ENCODE results near the gene NAPA. TPM values are rescaled to one million over a fixed set of nuclear protein-coding genes. Genes with fewer than 3 reads are reported as not detected.

NAPA gene
- total and polyA plus RNA-seq, 7 donors, result 84.9 to 167 (median 97.4) TPM

DNA sequence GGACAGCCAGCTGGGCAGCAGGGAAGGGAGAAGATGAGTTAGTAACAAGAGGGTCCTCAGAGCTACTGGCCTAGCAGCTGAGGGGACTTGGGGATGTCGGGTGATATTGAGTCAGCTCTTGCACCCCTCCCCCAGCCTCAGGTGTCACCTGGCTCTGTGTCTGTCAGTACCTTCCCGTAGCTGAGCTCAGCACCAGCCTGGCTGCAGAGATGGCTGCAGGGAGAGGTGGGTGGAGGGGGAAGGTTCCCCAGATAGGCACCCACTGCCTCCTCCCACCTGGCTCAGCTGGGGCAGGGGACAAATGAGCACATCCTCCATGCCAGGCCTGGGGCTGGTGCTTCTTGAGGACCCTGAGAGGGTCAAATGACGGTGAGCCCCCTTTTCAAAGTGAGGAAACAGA lies 24.0 kb downstream of the NAPA start:
- no peak overlapping the region for H3K4me3 ChIP-seq
- no peaks in the 10 kb centered on the region for H3K4me1 ChIP-seq
- H3K27me3 ChIP-seq, result no peaks in the 10 kb centered on the region
- H3K27ac ChIP-seq, result no peak overlapping the region
- intact Hi-C loops (cut with DNase I), result no loop called here
- TF ChIP-seq EP300 (IDR thresholded peaks at IDR 0.05) (no peak), CTCF (IDR thresholded peaks at IDR 0.05) (no peak), POLR2A (IDR thresholded peaks at IDR 0.05) (no peak), POLR2AphosphoS5 (IDR thresholded peaks at IDR 0.05) (no peak)
- no peaks in the 10 kb centered on the region for H3K9me3 ChIP-seq
- peak; percentile 62 for DNase-seq
- peaks cover 0 to 88% (median 35%) of the 10 kb centered on the region in 4 donors for H3K36me3 ChIP-seq
- 66 to 67% methylated on average over 3 of the region's 3 CpGs for WGBS, 2 donors

DNA sequence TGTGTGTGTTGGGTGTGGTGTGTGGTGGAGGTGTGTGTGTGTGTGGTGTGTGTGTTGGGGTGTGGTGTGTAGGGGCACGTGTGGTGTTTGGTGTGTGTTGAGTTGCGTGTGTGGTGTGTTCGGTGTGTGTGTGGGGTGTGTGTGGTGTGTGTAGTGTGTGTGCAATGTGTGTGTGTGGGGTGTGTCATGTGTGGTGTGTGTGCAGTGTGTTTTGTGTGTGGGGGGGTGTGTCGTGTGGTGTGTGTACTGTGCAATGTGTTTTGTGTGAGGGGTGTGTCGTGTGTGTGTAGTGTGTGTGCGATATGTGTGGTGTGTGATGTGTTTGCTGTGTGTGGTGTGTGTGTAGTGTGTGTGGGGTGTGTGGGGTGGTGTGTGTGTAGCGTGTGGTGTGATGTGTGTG lies 24.8 kb downstream of the NAPA start:
- no peak overlapping the region for H3K4me3 ChIP-seq
- no peak for DNase-seq
- H3K27ac ChIP-seq, result no peak overlapping the region
- 85 to 89% methylated on average over 7 of the region's 7 CpGs for WGBS, 2 donors
- H3K4me1 ChIP-seq, result peaks cover 0 to 3% (median 1%) of the 10 kb centered on the region in 4 donors
- no peak for TF ChIP-seq POLR2A (IDR thresholded peaks at IDR 0.05)
- TF ChIP-seq POLR2AphosphoS5 (IDR thresholded peaks at IDR 0.05), result no peak
- TF ChIP-seq CTCF (IDR thresholded peaks at IDR 0.05), result no peak
- no peak for TF ChIP-seq EP300 (IDR thresholded peaks at IDR 0.05)
- H3K36me3 ChIP-seq, result peaks cover 0 to 87% (median 33%) of the 10 kb centered on the region in 4 donors
- no peaks in the 10 kb centered on the region for H3K27me3 ChIP-seq
- H3K9me3 ChIP-seq, result no peaks in the 10 kb centered on the region
- intact Hi-C loops (cut with DNase I), result no loop called here

DNA sequence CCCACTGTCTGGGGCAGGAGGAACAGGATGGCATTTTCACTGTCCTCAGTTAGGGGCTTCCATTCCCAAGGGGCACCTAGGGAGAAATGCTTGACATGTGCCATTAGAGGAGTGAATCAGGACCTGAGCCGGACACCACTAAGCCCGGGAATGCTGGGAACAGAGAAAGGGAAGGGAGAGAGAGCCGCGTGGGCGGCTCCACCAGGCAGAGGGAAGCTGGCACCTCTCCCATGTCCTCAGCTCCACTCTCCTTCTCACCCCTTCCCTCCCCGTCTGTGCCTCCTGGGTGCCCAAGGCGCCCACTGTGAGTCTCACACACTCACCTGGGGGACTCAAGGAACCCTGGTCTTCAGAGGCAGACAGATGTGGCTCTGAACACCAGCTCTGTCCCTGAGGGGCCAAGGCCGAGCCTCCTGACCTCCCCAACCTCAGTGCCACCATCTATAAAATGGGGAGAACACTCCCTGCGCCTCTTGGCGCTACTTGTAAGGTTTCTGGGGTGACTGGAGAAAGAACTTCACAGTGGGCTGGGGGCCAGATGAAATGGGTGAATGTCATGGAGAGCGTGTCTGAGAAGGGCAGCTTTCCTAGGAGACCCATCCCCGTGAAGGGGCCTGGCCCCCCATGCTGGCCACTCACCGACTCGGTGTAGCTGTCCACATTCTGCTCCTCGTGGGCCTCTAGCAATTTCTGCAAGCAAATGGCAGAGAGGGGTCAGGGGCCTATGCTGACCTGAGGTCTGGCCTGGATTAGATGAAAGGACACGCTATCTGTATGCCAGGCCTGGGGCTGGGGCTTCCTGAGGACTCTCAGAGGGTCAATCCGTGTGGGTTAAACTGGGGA lies 25.6 kb downstream of the NAPA start:
- no peak overlapping the region for H3K27ac ChIP-seq
- H3K4me1 ChIP-seq, result peaks cover 0 to 10% (median 8%) of the 10 kb centered on the region in 4 donors
- H3K4me3 ChIP-seq, result no peak overlapping the region
- WGBS, 2 donors, result 86 to 91% methylated on average over 17 of the region's 17 CpGs
- intact Hi-C loops (cut with DNase I), result no loop called here
- H3K9me3 ChIP-seq, result no peaks in the 10 kb centered on the region
- H3K27me3 ChIP-seq, result no peaks in the 10 kb centered on the region
- peaks cover 0 to 82% (median 33%) of the 10 kb centered on the region in 4 donors for H3K36me3 ChIP-seq
- DNase-seq, result no peak
- no peak for TF ChIP-seq POLR2A (IDR thresholded peaks at IDR 0.05)
- no peak for TF ChIP-seq EP300 (IDR thresholded peaks at IDR 0.05)
- TF ChIP-seq CTCF (IDR thresholded peaks at IDR 0.05), result no peak
- TF ChIP-seq POLR2AphosphoS5 (IDR thresholded peaks at IDR 0.05), result no peak

DNA sequence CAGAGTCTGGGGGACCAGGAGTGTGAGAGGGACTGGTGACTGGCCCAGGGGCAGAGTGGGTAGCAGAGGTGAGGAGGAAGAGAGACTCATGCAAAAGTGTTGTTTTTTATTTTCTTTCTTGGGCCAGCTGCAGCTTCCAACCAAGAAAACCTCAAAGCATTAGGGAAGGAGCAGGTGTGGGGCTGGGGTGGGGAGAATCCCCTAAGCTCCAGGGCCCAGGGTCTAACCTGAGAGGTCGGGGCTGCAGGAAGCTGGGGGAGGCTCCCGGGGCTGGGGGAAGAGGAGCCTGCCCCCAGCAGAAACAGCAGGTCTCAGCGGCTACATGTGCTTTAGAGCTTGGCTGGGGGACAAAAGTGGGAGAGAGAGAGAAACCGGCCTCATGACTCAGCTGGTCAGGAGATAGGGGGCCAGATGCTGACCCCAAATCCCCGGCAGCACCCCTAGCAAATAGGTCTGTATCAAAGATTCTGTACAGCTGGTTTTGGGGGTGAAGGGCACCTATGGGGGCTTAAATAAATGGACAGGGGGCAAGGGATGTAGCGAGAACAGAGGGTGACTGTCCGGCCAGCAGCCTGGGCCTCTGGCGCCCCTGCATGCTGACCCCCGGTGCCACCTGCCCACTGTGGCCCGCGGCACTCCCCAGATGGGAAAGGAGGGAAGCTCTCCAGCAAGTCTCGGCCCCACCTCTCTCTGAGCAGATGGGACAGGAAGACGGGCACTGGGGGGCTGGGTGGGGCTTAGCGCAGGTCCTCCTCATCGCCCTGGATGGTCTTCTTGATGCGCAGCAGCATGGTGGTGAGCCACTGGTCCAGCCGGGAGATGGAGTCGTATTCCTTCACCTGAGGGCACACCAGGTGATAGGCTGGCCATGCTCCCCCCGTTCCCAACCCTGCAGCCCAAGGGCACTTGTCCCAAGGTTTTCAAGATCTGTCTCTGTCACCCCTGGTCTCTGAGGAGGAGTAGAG lies 27.0 kb downstream of the NAPA start:
- WGBS, 2 donors, result 73 to 87% methylated on average over 19 of the region's 19 CpGs
- H3K36me3 ChIP-seq, result peaks cover 0 to 67% (median 24%) of the 10 kb centered on the region in 4 donors
- DNase-seq, result peak; percentile 61
- H3K27me3 ChIP-seq, result no peaks in the 10 kb centered on the region
- no peak for TF ChIP-seq CTCF (IDR thresholded peaks at IDR 0.05)
- no peak for TF ChIP-seq EP300 (IDR thresholded peaks at IDR 0.05)
- TF ChIP-seq POLR2A (IDR thresholded peaks at IDR 0.05), result no peak
- no peak for TF ChIP-seq POLR2AphosphoS5 (IDR thresholded peaks at IDR 0.05)
- no peak overlapping the region for H3K4me3 ChIP-seq
- no peaks in the 10 kb centered on the region for H3K9me3 ChIP-seq
- no peak overlapping the region for H3K27ac ChIP-seq
- H3K4me1 ChIP-seq, result peaks cover 3 to 18% (median 15%) of the 10 kb centered on the region in 4 donors
- intact Hi-C loops (cut with DNase I), result no loop called here

Data from sigmoid colon (tissue), 7 donors.